ENCODE data around the gene DAAM1.

DAAM1 gene

DNA sequence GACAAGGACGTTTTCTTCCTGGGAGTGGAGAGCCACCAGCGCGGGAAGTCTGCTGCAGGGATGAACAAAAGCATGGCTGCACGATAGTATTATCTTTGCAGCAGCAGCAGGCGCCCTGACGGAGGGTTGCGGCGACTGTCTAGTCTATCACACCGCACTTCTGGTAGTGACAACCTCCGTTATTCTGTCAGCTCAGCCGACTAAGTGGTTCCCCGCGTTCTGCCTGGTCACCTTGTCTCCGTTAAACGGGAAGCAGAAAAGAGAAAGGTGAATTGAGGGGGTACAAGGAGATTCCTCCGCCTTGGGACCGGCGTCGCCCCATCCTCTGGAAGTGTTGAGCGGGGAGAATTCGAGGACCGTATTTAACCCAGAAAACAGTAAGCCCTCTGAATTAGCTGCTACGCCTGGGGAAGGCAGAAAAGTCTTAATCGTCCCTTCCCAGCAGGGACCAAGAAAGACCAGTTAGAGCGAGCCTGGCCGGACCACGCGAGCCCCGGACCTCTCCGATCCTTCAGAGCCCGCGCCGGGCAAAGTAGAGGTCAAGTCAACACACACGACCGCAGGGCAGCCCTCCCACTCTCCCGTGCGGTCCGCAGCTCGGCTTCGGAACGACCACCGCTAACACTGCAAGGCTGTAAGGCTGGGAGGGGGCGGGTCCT, 536 bp upstream of the DAAM1 start:
- DNase-seq (ENCODE audit: low read depth) = peak; percentile 4

DNA sequence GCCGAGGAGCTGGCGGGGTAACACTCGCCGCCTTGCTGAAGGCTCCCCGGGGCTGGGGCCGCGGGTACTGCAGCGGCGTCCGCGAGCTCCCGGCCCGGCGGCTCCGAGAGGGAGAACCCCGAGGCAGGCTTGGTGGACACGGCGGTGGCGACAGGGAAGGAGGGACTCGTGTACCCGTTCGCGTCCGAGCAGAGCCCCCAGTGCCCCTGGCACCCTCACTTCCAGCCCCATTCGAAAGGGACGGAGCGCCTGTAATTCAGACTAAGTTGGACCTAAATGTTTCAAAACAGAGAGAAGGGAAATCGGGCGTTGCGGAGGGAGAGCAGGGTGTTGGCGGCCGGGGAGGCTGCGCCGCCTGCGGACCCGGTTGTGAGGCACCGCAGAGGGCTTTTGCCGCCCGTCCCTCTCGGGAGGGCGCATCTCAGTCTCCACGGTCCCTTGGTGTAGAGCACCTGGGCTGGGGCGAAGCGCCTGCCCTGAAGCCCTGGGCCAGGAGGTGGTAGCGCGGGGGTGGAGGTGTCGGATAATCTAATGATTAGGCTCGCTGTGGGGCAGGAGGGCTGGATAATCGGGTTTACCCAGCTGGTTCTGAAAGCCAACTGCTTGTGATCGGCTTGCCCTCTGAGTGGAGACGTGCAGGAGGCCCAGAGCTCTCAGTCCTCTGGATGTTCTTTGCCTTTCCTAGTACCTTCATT, 771 bp downstream of the DAAM1 start:
- DNase-seq (ENCODE audit: low read depth) = peak; percentile 25

DNA sequence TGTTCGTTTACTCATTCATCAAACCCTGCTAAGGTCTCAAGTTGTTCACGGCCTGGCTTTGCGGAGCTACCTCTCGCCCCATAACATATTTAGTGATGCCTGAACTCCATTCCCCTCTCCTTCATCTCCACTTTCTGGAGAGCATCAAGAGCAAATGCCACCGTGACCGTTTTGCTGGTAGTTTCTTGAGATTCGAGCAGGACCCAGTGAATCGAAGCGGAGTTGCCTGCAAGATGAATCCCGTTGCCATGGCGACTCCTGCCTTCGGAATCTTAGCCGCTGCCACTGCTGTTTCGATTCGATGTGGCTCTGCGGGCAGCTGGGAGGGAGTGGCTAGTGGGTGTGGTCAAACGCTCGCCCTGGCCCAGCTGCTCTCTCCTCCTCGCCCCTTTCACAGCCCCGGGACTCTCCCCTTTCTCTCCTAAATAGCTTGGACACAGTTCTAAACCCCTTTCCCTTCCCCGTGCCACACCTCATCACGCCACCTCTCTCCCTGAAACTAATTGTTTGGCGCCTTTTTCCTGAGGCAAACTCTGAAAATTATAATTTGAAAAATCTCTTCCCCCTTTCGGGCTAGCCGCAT, 1.4 kb downstream of the DAAM1 start:
- peak; percentile 46 for DNase-seq (ENCODE audit: low read depth)

DNA sequence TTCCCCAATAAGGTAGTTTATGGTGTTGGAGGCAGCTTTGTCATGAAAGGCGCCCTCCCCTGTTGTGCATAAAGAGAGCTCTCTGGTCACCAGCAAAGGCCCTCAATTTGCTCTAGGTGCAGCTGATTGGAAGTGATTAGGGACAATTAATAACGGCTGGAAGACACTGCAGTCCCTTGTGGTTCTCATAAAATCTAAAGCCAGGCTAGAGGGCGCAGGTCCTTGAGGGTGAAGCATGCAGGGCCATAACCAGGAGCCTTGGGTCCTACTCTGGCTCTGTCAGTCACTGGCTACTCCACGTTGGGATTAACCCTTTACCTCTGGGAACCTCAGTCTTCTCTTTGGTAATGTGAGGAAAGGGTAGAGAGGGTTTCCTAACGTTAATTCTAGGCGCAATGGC, 1.9 kb downstream of the DAAM1 start:
- DNase-seq (ENCODE audit: low read depth) = no peak

DNA sequence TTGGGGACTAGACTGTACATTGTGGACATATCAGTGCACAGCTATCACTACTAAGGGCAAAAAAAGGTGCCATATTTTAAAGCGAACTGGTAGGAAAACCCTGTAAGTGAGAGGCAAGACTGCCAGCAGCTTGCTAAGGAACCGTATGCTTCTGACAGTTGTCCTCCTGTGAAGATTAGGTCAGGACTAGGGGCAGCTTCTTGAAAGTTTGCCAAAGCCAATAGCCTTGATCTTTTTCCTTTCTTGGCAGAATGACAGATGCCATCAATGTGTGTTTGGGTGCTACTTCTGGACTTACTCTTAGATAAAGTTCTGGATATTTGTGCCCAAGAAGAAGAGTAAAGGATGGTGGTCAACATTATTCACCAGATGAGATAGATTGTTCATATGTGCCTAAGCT, 7.4 kb downstream of the DAAM1 start:
- DNase-seq (ENCODE audit: low read depth) = no peak

DNA sequence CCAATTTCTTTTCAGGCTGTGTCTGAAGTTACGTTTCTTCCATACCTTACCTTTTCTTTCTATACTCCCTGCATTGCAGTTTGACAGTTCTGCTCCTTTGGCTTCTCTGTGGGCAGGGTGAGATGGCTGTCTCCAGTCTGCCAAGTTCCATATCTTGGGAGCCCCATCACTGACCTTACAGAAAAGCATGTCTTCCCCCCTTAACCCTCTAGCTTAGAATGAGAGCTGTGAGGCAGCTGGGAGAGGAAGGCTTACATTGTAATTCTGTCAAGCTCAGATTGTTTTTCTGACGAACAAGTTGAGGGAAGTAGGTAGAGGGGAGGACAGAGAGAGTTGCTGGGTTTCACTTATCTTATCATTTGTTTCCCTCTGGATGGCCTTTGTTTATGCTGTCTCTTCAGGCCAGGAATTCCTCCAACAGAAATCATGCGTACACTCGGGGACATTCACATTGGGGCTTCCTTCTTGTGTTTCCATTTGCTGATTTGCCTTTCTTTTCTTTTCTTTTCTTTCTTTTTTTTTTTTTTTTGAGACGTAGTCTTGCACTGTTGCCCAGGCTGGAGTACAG, 9.3 kb downstream of the DAAM1 start:
- no peak for DNase-seq (ENCODE audit: low read depth)

DNA sequence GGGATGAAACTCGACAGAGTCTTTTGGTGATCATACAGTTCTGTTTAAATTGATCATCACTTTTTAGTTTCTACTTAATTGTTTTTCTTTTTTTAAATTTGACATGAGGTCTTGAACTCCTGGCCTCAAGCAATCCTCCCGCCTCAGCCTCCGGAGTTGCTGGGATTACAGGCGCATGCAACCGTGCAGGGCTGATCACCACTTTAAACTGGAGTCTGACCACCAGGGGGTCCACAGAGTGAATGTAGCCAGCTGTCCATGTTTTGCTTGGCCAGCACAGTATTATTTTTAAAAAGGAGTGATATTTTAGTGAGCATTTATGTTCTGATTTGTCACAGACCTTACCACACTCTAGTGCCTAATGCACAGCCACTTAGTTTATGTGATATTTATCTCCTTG, 10.7 kb downstream of the DAAM1 start:
- DNase-seq (ENCODE audit: low read depth) = no peak

DNA sequence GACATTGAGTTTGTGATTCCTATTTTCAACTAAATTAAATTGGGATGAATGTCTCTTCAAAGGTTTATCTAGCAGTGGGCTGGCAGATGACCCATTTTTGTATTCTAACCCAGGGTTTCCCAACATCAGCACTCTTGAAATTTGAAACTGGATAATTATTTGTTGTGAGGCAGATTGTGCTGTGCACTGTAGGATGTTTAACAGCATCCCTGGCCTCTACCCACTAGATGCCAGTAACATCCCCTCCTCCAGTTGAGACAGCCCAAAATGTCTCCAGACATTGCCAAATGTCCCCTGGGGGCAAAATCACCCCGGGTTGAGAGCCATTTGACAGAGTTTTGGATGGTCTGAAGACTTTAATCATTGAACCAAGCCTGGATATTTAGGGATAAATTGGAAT, 11.1 kb downstream of the DAAM1 start:
- DNase-seq (ENCODE audit: low read depth) = no peak

DNA sequence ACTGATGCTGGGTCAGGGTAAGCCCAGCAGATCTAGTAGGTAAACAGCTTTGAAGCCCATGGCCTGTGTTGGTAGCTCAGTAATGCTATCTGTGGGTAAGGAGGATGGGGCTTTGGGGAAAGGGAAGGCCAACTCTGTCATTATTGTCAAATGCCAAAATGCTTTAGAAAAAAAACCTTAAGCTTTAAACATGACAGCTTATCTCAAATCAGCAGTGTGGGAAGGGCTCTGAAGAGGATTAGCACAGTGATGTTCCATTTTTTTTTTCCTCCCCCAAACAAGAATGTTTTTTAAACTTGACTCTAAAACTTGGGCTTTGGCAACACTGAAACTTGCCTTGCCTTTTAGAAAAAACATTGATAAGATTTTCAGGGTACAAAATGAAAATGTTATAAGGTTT, 11.7 kb downstream of the DAAM1 start:
- no peak for DNase-seq (ENCODE audit: low read depth)

DNA sequence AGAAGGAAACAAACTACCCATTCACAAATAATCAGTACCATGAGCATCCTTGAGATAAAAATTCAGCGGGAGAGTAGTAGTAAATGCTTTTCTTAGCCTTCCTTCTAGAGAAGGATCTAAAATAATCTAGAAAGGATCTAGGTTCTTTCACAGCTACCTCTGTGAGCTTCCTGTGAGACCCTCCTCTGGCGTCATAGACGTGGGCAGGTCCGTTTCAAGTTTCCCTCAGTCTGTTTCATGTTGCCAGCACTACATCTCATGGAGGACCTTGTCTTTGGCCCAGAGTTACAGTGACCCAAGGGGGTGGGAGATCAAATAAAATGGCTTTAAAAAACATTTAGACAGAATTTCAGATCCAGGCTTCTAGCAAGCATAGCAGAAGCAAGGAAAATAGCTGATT, 13.6 kb downstream of the DAAM1 start:
- no peak for DNase-seq (ENCODE audit: low read depth)

DNA sequence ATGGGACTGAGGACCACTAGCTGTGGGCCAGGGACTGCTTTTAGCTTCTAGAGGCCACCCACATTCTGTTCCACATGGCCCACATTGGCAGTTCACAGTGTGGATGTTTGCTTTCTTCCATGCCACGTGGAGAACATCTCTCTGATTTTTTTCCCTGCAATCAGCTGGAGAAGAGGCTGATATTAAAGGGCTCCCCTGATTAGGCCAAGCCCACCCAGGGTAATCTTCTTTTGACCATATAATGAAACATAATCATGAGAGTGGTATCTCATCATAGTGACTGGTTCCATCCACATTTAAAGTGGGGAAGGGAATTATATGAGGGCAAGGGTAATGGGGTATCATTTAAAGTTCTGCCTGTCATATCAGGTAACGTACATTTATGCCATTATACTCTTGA, 15.8 kb downstream of the DAAM1 start:
- DNase-seq (ENCODE audit: low read depth) = no peak

DNA sequence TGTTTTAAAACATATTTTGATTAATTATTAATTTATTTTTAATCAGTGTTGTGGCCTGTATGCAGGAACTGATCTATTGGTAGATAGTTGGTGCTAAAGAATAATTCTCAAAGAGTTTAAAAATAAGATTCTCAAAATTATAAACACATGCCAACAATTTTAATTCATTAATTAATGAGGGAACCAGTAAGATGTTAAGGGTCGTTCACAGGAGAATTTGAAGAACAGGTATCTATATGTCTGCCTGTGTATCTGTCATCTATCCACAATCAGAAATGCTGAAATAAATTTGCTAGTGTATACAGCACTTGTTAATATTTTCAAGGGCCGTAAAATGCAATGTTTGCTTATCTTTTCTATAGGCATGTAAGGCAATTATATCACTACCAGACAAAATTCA, 18.4 kb downstream of the DAAM1 start:
- DNase-seq (ENCODE audit: low read depth) = no peak

DNA sequence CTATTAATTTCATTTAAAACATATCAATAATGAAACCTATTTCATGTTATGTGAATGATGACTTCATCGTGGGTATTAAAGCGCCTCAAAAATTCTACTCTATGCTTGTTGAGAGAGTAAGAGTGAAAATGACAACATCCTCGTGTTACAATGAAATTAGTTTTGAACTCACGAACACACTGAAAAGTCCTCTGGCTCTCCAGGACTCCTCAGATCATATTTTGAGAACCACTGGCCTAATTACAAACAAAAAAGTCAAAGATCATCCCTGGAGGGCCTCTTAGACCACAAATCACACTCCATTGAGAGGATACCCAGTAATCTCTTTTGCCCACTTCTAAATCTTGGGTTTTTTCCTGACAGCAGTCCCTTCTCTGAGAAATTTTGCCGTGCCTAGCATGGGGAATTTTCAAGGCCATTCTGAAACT, 19.1 kb downstream of the DAAM1 start:
- DNase-seq (ENCODE audit: low read depth) = no peak

DNA sequence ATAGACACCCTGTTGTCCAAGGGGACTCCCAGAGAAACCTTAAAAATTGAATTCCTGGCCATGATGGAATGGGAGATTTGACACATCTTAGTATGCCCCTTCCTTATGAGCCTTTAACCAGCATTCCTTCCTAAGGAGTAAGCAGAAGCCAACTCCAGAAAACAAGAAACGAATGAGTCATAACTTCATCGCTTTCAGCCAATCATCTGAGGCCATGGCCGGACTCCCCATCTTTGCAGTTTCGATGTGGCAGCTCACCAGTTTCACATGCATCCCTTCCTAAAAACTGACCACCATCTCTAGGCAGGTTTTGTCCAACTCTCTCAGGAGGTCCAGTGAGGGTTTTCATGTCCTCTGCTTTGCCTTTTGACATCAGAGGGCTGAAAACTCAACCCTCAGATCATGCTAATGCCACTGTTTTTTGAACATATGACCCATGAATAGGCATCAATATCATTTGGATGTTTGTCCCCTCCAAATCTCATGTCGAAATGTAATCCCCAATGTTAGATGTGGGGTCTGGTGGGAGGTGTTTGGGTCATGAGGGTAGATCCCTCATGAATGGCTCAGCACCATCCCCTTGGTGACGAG, 19.9 kb downstream of the DAAM1 start:
- no peak for DNase-seq (ENCODE audit: low read depth)

DNA sequence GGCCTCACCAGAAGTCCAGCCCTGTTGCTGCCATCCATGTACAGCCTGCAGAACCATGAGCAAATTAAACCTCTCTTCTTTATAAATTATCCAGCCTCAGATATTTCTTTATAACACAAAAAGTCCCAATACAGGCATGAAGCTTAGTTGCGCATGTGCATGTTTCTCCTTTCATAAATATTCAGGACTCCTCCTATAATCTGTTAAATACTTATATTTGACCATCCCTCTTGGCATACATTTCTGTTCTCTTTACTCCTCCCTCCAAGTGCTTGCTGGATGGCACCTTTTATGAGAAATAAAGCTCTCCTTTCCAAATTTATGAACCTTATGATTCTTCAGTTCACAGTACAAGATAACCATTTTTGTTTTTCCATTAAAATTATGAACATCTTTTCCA, 20.5 kb downstream of the DAAM1 start:
- DNase-seq (ENCODE audit: low read depth) = no peak

DNA sequence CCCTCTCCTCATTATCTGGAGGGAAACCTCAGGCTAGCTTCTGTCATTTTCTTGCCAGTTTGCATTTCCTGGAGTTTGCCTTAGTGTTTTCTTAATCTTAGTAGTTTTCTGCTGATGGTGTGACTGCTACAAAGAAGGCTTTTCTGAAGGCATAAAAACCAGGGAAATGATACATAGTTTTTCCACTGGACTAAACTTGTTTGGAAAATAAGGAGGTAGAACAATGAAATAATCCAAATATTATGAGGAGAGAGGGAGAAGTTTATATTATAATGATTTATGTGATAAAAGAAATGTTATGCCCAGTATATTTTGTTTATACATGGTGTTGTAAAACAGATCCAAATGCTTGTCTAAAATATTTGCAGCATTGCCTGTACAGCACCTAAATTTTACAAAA, 22.2 kb downstream of the DAAM1 start:
- no peak for DNase-seq (ENCODE audit: low read depth)

DNA sequence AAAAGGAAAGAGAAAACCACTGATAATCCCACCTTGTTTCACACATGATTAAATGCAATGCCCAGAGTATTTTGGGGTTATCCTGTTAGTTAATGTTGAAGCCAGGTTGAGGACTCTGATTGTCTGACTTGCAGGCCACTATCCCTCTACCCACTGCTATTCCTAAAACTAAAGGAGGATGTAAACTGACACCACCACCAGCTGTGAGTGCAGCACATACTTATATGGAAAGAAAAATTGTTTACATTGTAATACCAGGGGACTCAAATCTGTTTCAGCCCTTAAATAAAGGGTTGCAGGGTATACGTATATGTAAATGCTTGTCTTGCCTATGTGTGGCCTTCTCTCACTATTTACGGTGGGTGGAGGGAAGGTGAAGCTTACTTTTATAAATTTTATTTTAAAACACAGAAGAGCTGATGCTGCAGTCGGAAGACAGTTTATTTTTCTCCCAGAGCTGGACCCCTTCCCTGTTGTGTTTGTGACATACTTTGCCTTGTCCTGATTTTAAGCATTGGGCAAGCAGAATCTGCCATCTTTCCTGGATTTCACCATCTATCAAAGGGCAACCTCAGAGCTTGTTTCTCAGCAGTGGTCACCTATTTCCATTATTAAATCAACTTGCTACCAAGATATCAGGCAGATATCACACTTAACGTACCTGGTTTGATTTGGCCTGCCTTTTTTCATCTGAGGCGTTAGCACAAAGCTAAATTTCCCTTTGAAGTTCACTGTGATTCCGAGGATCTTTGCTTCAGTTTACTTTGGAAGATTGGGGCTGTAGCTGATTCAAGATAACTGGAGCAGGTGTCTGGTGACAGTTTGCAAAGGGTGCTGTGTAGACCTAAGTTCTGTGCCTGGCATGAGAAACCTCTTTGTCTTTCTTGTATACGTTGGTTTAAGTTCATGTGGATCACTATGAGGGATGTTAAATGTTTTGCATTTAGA, 25.2 kb downstream of the DAAM1 start:
- DNase-seq (ENCODE audit: low read depth) = no peak

DNA sequence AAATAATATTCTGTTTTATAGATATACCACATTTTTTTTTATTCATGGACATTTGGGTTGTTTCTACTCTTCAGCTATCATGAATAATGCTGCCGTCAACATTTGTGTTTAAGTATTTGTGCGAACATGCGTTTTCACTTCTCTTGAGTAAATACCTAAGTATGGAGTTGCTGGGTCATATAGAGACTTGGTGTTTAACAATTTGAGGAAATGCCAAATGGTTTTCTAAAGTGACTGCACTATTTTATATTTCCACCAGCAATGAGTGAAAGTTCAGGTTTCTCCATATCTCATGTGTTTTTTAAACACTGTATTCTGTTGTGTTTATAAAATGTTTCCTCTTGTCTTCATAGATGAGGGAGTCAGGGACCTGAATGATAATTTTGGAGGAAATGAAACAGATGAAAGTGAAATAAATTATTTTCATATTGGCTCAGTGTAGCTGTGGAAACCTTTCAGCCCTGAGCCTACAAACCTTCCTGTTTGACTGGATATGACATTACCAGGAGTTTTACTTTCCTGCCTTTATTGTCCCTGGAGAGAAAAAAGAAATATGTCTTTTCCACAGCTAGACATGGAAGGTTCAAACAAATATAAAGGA, 26.3 kb downstream of the DAAM1 start:
- no peak for DNase-seq (ENCODE audit: low read depth)

DNA sequence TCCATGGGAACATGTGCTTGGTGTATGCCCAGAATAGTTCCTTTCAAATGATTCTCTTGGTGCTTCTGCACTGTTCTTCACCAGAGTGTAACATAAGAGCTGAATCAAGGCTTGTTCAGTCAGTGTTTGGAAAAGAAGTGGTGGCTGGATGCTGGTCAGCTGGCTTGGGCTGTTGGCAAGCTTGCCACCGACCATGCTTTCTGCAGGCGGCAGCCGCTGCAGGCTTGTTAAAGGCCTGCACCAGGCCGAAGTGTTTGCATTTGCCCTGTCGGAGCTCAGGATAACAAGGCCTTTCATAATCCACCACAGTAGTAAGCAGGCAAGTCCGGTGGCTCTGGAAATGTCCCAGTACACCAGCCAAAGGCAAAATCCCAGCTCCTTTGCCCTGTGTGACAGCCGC, 26.9 kb downstream of the DAAM1 start:
- no peak for DNase-seq (ENCODE audit: low read depth)

DNA sequence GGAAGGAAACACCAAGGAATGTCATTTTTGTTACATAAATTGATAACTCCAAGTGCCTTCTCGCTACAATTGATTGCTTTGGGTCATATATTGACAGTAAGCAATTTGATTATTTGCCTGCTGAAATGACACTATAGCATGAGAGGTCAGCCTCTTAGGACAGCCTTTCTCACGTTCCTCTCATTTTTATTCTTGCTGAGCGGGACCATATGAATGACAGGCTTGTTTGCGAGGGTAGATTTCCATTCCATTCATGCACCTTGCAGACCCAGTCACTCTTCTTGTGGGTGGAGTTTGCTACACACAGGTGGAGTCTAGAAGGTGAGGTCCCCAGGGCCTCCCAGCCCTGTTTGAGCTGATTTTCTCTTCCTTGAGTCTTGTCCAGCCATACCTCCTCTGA, 27.3 kb downstream of the DAAM1 start:
- no peak for DNase-seq (ENCODE audit: low read depth)

DNA sequence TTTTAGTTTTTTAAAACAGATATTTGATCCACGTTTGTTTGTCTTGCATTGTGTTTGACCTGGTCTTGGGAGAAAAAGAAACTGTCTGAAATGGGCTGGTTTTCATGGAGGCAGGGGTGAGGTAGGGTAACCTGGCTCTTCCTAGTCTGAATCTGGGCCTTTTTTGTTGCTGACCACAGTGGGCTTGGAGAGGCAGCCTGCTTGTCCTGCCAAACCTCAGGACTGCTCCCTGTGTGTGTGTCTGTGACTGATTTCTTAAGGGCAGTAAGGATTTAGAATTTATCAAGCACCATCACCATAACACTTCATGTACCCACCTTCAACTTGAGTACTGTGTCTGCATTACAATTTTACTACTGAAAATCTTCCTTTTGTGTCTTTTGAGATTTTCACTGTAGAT, 28.5 kb downstream of the DAAM1 start:
- DNase-seq (ENCODE audit: low read depth) = no peak

Data from activated gamma-delta T cell treated with anti-CD3 and anti-CD28 coated beads, Interleukin-2, amount 50 U/mL, for 16 hours (primary cell).